Measurements from ENCODE around the gene USP48. TPM values are rescaled to one million over a fixed set of nuclear protein-coding genes. Genes with fewer than 3 reads are reported as not detected.
"Not testable (repeated sequence)": the region's sequence is repeated elsewhere in the genome, so short reads cannot be mapped to it uniquely, and the experiment has no call there.

Gene USP48
- total RNA-seq, 1 donor from 2014 or later: 88.7 TPM

- no peak for DNase-seq (ENCODE audit: low spot score)
- H3K4me3 Mint-ChIP-seq: no peak overlapping the region
- intact Hi-C loops (cut with micrococcal nuclease): no loop called here
Observed at GRCh38 chr1:21631944-21632887, 150.7 kb downstream of the USP48 start.

DNA sequence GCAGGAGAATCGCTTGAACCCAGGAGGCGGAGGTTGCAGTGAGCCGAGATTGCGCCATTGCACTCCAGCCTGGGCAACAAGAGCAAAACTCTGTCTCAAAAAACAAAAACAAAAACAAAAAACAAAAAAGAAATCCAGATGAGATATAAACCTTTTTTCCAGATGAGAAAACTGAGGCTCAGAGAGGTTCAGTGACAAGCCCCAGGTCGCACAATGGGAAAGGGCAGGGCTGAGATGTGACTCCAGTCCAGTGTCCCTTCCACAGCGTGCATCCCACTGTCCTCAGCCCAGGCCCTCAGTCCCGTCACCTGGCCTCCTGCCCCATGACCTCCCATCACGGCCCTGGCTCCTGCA is 151.4 kb downstream of the USP48 start:
- intact Hi-C loops (cut with micrococcal nuclease): not testable (repeated sequence)

More at GRCh38 chr1:21631944-21632887, 150.7 kb downstream of the USP48 start:
- Mint-ChIP-seq H3K36me3 (ENCODE audit: low read depth) (no peaks in the 10 kb centered on the region), H3K4me1 (ENCODE audit: low read depth) (no peaks in the 10 kb centered on the region), H3K9me3 (no peaks in the 10 kb centered on the region), H3K27ac (no peak overlapping the region), H3K27me3 (ENCODE audit: insufficient read depth) (peaks cover 10% of the 10 kb centered on the region)

DNA sequence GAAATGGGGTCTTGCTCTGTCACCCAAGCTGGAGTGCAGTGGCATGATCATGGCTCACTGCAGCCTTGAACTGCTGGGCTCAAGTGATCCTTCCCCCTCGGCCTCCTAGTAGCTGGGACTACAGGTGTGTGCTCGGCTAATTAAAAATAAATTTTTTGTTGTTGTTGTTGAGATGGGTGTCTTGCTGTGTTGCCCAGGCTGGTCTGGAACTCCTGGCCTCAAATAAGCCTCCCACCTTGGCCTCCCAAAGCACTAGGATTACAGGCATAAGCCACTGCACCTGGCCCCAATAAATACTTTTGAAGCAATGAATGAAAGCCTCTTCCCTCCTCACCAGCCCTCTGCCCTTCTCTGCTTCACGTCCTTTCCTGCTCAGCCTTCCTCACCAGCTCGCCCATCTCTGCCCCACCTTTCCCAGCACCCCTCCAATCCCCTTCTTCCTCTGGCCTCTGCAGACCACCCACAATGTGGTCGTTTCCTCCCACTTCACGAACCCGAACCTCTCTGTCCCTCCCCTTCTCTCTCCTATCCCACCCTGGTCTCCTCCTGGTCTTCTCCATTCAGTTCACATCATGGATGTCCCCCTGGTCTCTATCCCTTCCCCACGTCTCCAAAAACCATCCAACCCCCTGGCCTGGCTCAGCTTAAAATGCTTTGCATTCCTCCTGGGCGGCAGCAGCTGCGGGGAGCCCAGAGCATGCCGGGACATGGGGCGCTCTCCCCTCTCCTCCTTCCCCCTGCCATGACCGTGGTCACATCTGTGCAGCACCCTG is 152.2 kb downstream of the USP48 start:
- DNase-seq (ENCODE audit: low spot score): no peak
- no peaks in the 10 kb centered on the region for H3K4me1 Mint-ChIP-seq (ENCODE audit: low read depth)
- H3K27me3 Mint-ChIP-seq (ENCODE audit: insufficient read depth): peaks cover 10% of the 10 kb centered on the region
- no peaks in the 10 kb centered on the region for H3K9me3 Mint-ChIP-seq
- H3K4me3 Mint-ChIP-seq: no peak overlapping the region
- intact Hi-C loops (cut with micrococcal nuclease): no loop called here
- H3K36me3 Mint-ChIP-seq (ENCODE audit: low read depth): no peaks in the 10 kb centered on the region
- H3K27ac Mint-ChIP-seq: no peak overlapping the region

More for the DNA sequence above, 151.4 kb downstream of the USP48 start:
- H3K9me3 Mint-ChIP-seq; H3K4me3 Mint-ChIP-seq; H3K4me1 Mint-ChIP-seq (ENCODE audit: low read depth); H3K27ac Mint-ChIP-seq; H3K36me3 Mint-ChIP-seq (ENCODE audit: low read depth); H3K27me3 Mint-ChIP-seq (ENCODE audit: insufficient read depth); DNase-seq (ENCODE audit: low spot score): not testable (repeated sequence)

GRCh38 chr1:21629971-21630370 is 153.0 kb downstream of the USP48 start:
- no peak overlapping the region for H3K4me3 Mint-ChIP-seq

GRCh38 chr1:21628798-21629393 is 154.1 kb downstream of the USP48 start:
- Mint-ChIP-seq H3K27me3 (ENCODE audit: insufficient read depth) (peaks cover 11% of the 10 kb centered on the region), H3K27ac (no peak overlapping the region), H3K4me1 (ENCODE audit: low read depth) (no peaks in the 10 kb centered on the region), H3K36me3 (ENCODE audit: low read depth) (no peaks in the 10 kb centered on the region), H3K4me3 (no peak overlapping the region), H3K9me3 (no peaks in the 10 kb centered on the region)
- intact Hi-C loops (cut with micrococcal nuclease): no loop called here
- no peak for DNase-seq (ENCODE audit: low spot score)

More at GRCh38 chr1:21629971-21630370, 153.0 kb downstream of the USP48 start:
- no peak overlapping the region for H3K27ac Mint-ChIP-seq
- intact Hi-C loops (cut with micrococcal nuclease): no loop called here
- no peaks in the 10 kb centered on the region for H3K4me1 Mint-ChIP-seq (ENCODE audit: low read depth)
- H3K27me3 Mint-ChIP-seq (ENCODE audit: insufficient read depth): peaks cover 10% of the 10 kb centered on the region
- DNase-seq (ENCODE audit: low spot score): no peak
- H3K9me3 Mint-ChIP-seq: no peaks in the 10 kb centered on the region
- no peaks in the 10 kb centered on the region for H3K36me3 Mint-ChIP-seq (ENCODE audit: low read depth)

Other genes with a start within 250 kb of the USP48 start
- 0.23 and 0.81 TPM in 2 replicates for gene RAP1GAP, start 113.8 kb downstream of the USP48 start, total RNA-seq
- gene LDLRAD2, start 29.1 kb upstream of the USP48 start, total RNA-seq: not detected in 2 replicates
- gene HSPG2, start 154.2 kb upstream of the USP48 start, total RNA-seq: 1.4 and 2.4 TPM in 2 replicates
- not detected in 2 replicates for gene CELA3B, start 193.9 kb upstream of the USP48 start, total RNA-seq
- gene CELA3A, start 218.5 kb upstream of the USP48 start, total RNA-seq: not detected in 2 replicates